Measurements from ENCODE around the gene SOX13.

SOX13 gene

GRCh38 chr1:204125759-204126351 lies 52.9 kb downstream of the SOX13 start:
- Histone ChIP-seq H4K20me1 (ENCODE audit: insufficient read depth) (no peaks in the 10 kb centered on the region), H3K9ac (no peak overlapping the region), H3K4me1 (ENCODE audit: low read depth, poor library complexity, severe bottlenecking) (peaks cover 3% of the 10 kb centered on the region), H2AFZ (ENCODE audit: low read depth) (no peak overlapping the region), H3K27ac (no peak overlapping the region), H3K27me3 (ENCODE audit: insufficient read depth, low read depth) (no peaks in the 10 kb centered on the region), H3K4me3 (IDR thresholded peaks at IDR 0.05; ENCODE audit: insufficient read depth, low read depth, low read length) (no peak overlapping the region), H3K4me2 (no peak overlapping the region), H3K79me2 (ENCODE audit: insufficient read depth, low read depth) (no peaks in the 10 kb centered on the region), H3K36me3 (ENCODE audit: insufficient read depth) (no peaks in the 10 kb centered on the region)
- TF ChIP-seq CTCF (conservative IDR thresholded peaks at IDR 0.05; ENCODE audit: low read depth, low read length): no peak

- no peak overlapping the region for H3K27ac ChIP-seq
- peaks cover 3% of the 10 kb centered on the region for H3K4me1 ChIP-seq (ENCODE audit: low read depth, poor library complexity, severe bottlenecking)
- H2AFZ ChIP-seq (ENCODE audit: low read depth): no peak overlapping the region
- no peak overlapping the region for H3K9ac ChIP-seq
- no peak for TF ChIP-seq CTCF (conservative IDR thresholded peaks at IDR 0.05; ENCODE audit: low read depth, low read length)
- H4K20me1 ChIP-seq (ENCODE audit: insufficient read depth): no peaks in the 10 kb centered on the region
- no peaks in the 10 kb centered on the region for H3K79me2 ChIP-seq (ENCODE audit: insufficient read depth, low read depth)
- no peaks in the 10 kb centered on the region for H3K36me3 ChIP-seq (ENCODE audit: insufficient read depth)
- H3K4me3 ChIP-seq (IDR thresholded peaks at IDR 0.05; ENCODE audit: insufficient read depth, low read depth, low read length): no peak overlapping the region
- no peak overlapping the region for H3K4me2 ChIP-seq
- no peaks in the 10 kb centered on the region for H3K27me3 ChIP-seq (ENCODE audit: insufficient read depth, low read depth)
These were observed 53.5 kb downstream of the SOX13 start for GRCh38 chr1:204126386-204126785.

GRCh38 chr1:204126956-204127355 lies 54.0 kb downstream of the SOX13 start:
- H2AFZ ChIP-seq (ENCODE audit: low read depth): no peak overlapping the region
- H3K27me3 ChIP-seq (ENCODE audit: insufficient read depth, low read depth): no peaks in the 10 kb centered on the region
- no peak overlapping the region for H3K4me2 ChIP-seq
- no peaks in the 10 kb centered on the region for H3K79me2 ChIP-seq (ENCODE audit: insufficient read depth, low read depth)
- no peak overlapping the region for H3K9ac ChIP-seq
- peaks cover 3% of the 10 kb centered on the region for H3K4me1 ChIP-seq (ENCODE audit: low read depth, poor library complexity, severe bottlenecking)
- H3K27ac ChIP-seq: no peak overlapping the region
- no peaks in the 10 kb centered on the region for H3K36me3 ChIP-seq (ENCODE audit: insufficient read depth)
- no peaks in the 10 kb centered on the region for H4K20me1 ChIP-seq (ENCODE audit: insufficient read depth)
- no peak for TF ChIP-seq CTCF (conservative IDR thresholded peaks at IDR 0.05; ENCODE audit: low read depth, low read length)
- no peak overlapping the region for H3K4me3 ChIP-seq (IDR thresholded peaks at IDR 0.05; ENCODE audit: insufficient read depth, low read depth, low read length)

GRCh38 chr1:204127597-204128242 lies 54.8 kb downstream of the SOX13 start:
- peaks cover 3% of the 10 kb centered on the region for H3K4me1 ChIP-seq (ENCODE audit: low read depth, poor library complexity, severe bottlenecking)

More at GRCh38 chr1:204127597-204128242, 54.8 kb downstream of the SOX13 start:
- no peaks in the 10 kb centered on the region for H3K36me3 ChIP-seq (ENCODE audit: insufficient read depth)
- H3K79me2 ChIP-seq (ENCODE audit: insufficient read depth, low read depth): no peaks in the 10 kb centered on the region
- H2AFZ ChIP-seq (ENCODE audit: low read depth): no peak overlapping the region
- no peak overlapping the region for H3K4me2 ChIP-seq
- no peak overlapping the region for H3K9ac ChIP-seq
- H3K27ac ChIP-seq: no peak overlapping the region
- no peaks in the 10 kb centered on the region for H3K27me3 ChIP-seq (ENCODE audit: insufficient read depth, low read depth)
- TF ChIP-seq CTCF (conservative IDR thresholded peaks at IDR 0.05; ENCODE audit: low read depth, low read length): peak; percentile 73
- H3K4me3 ChIP-seq (IDR thresholded peaks at IDR 0.05; ENCODE audit: insufficient read depth, low read depth, low read length): no peak overlapping the region
- no peaks in the 10 kb centered on the region for H4K20me1 ChIP-seq (ENCODE audit: insufficient read depth)
